ENCODE data around the gene MYDGF. TPM values are rescaled to one million over a fixed set of nuclear protein-coding genes. Genes with fewer than 3 reads are reported as not detected.

The MYDGF gene
- total and polyA plus RNA-seq, 2 of the 13 experiments (the other 11 are each of a cell fraction or from before 2014, with no cell fraction given), result 116 to 198 TPM

DNA sequence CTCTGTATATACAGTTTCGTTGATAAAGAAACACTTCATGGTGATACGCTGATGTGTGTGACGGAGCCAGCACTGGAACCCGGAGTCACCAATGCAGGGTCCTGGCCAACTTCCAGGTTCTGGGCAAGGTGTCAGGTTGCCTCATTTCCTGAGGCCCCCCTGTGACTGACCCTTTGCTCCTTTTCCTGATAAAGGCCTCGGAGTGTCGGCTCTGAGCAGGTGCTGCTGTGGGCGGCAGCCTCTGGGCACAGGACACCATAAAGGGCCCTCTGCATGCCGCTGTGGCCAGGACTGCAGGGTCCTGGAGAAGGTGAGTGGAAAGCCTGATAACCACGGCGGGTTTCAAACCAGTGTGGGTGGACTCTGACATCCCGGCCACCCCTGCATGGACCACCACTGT is 17.3 kb upstream of the MYDGF start:
- intact Hi-C loops (cut with micrococcal nuclease; ENCODE audit: unreplicated experiment), result no loop called here
- DNase-seq (ENCODE audit: low spot score) (no peak), ATAC-seq (peak; percentile 41), FAIRE-seq (no peak)
- no peak overlapping the region; the same call in 1 of the 2 replicates for H3K4me2 ChIP-seq (ENCODE audit: low read depth, low read length)
- H3K27me3 ChIP-seq (ENCODE audit: control insufficient read depth in 1 of 2, insufficient read depth in 2 of 2, low read length in 2 of 2), result no peaks in the 10 kb centered on the region; a peak in 1 of 5 replicates
- POLR2A ChIA-PET, result no interaction called here
- H3K4me3 ChIP-seq (replicated peaks in 1 of 3; ENCODE audit: insufficient read depth in 1 of 3, low read depth in 2 of 3, low read length in 3 of 3), result no peak overlapping the region
- in situ Hi-C loops (cut with HindIII; ENCODE audit: extremely low pct_ligation_motif_present, low pct_unique_long_range_greater_than_20kb), result no loop called here
- no peak overlapping the region for H2AFZ ChIP-seq (ENCODE audit: low read length)
- WGBS (ENCODE audit: low lambda C conversion rate), result 81% methylated on average over 5 of the region's 11 CpGs
- CTCF ChIA-PET (ENCODE audit: low intra/inter-chr PET ratio, low total read pairs), result no interaction called here
- H4K20me1 ChIP-seq (ENCODE audit: insufficient read depth, low read length), result no peaks in the 10 kb centered on the region
- H3K4me1 ChIP-seq (ENCODE audit: insufficient read depth, low read length), result peaks cover 15% of the 10 kb centered on the region
- H3K27ac ChIP-seq (ENCODE audit: extremely low read length, insufficient read depth, low read length), result no peak overlapping the region
- H3K36me3 ChIP-seq (replicated peaks in 1 of 2; ENCODE audit: control insufficient read depth in 1 of 2, insufficient read depth in 2 of 2, low read length in 2 of 2), result peaks cover 14 to 41% of the 10 kb centered on the region in 2 experiments; a peak in 4 of 5 replicates
- H3K9ac ChIP-seq (ENCODE audit: insufficient read depth, low read depth, low read length), result no peak overlapping the region
- no peaks in the 10 kb centered on the region for H3K9me3 ChIP-seq (ENCODE audit: low read length)
- no TSS peak for BruUV-seq (replicated peaks)
- H3K79me2 ChIP-seq (ENCODE audit: insufficient read depth, low read length), result no peaks in the 10 kb centered on the region
- TF ChIP-seq HDAC1 (CRISPR knock-in tag; IDR thresholded peaks at IDR 0.05), result no peak
- TF ChIP-seq ARID3A (IDR thresholded peaks at IDR 0.05; ENCODE audit: low read depth, low read length), result no peak
- TF ChIP-seq, protein P1, sequence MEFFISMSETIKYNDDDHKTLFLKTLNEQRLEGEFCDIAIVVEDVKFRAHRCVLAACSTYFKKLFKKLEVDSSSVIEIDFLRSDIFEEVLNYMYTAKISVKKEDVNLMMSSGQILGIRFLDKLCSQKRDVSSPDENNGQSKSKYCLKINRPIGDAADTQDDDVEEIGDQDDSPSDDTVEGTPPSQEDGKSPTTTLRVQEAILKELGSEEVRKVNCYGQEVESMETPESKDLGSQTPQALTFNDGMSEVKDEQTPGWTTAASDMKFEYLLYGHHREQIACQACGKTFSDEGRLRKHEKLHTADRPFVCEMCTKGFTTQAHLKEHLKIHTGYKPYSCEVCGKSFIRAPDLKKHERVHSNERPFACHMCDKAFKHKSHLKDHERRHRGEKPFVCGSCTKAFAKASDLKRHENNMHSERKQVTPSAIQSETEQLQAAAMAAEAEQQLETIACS (CRISPR knock-in tag; IDR thresholded peaks at IDR 0.05), result no peak
- TF ChIP-seq ZNF670 (CRISPR knock-in tag; IDR thresholded peaks at IDR 0.05; ENCODE audit: borderline replicate concordance), result no peak
- 0 out of 4 replicates have a peak, but pooled peaks of 1 of the 2 experiments have one; percentile 9 for TF ChIP-seq EP300 (IDR thresholded peaks at IDR 0.05; ENCODE audit: low read depth in 2 of 2, low read length in 2 of 2)
- no peak for TF ChIP-seq EP300 (CRISPR knock-in tag; IDR thresholded peaks at IDR 0.05; ENCODE audit: borderline replicate concordance)
- TF ChIP-seq ZNF362 (CRISPR knock-in tag; IDR thresholded peaks at IDR 0.05; ENCODE audit: borderline replicate concordance), result 0 out of 2 replicates have a peak, but pooled peaks have one; percentile 13
- TF ChIP-seq, protein P2, sequence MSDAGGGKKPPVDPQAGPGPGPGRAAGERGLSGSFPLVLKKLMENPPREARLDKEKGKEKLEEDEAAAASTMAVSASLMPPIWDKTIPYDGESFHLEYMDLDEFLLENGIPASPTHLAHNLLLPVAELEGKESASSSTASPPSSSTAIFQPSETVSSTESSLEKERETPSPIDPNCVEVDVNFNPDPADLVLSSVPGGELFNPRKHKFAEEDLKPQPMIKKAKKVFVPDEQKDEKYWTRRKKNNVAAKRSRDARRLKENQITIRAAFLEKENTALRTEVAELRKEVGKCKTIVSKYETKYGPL (CRISPR knock-in tag; IDR thresholded peaks at IDR 0.05), result no peak
- TF ChIP-seq ZFP41 (CRISPR knock-in tag; IDR thresholded peaks at IDR 0.05; ENCODE audit: borderline replicate concordance), result no peak
- no peak for TF ChIP-seq MBD4 (IDR thresholded peaks at IDR 0.05; ENCODE audit: borderline replicate concordance, low read length)
- TF ChIP-seq ZNF788 (CRISPR knock-in tag; IDR thresholded peaks at IDR 0.05; ENCODE audit: borderline replicate concordance), result no peak
- TF ChIP-seq ZNF639 (CRISPR knock-in tag; conservative IDR thresholded peaks at IDR 0.05), result no peak
- TF ChIP-seq ZFX (CRISPR knock-in tag; IDR thresholded peaks at IDR 0.05; ENCODE audit: low read depth), result peak; percentile 22; the same call in 1 of the 2 replicates
- peak; percentile 37; the same call in 1 of the 2 replicates for TF ChIP-seq SIX4 (CRISPR knock-in tag; IDR thresholded peaks at IDR 0.05)
- no peak for TF ChIP-seq MATR3 (CRISPR knock-in tag; IDR thresholded peaks at IDR 0.05)
- TF ChIP-seq ZNF546 (CRISPR knock-in tag; conservative IDR thresholded peaks at IDR 0.05), result no peak
- no peak for TF ChIP-seq ZNF549 (CRISPR knock-in tag; IDR thresholded peaks at IDR 0.05)
- TF ChIP-seq SIN3B (IDR thresholded peaks at IDR 0.05; ENCODE audit: low read length), result no peak
- TF ChIP-seq ZNF441 (CRISPR knock-in tag; IDR thresholded peaks at IDR 0.05; ENCODE audit: borderline replicate concordance), result peak; percentile 19; the same call in 1 of the 2 replicates
- TF ChIP-seq SIX1 (CRISPR knock-in tag; IDR thresholded peaks at IDR 0.05; ENCODE audit: borderline replicate concordance), result peak; percentile 40; the same call in 1 of the 2 replicates

Measured in HepG2 (cell line).